Spleen (tissue), 7 donors: ENCODE measurements around the gene CNDP1.

Experiments
- CTCF ChIP-seq, 11 experiments: fragments of 200-600 bp in 7 of 11; fragments of 450-650 bp in 4 of 11; sonication (generic) in 4 of 11; IDR thresholded peaks in 8 of 11; conservative IDR thresholded peaks in 3 of 11; 1 replicate in 7 of 11; 2 replicates in 4 of 11; pipeline versions ENCODE4 v1.4.0 to v1.8.0; 2016 to 2021; ENCODE audit warnings: antibody characterized with exemption in 11 of 11, inconsistent platforms in 4 of 11, mild to moderate bottlenecking in 1 of 11
- POLR2A ChIP-seq, 3 donors: fragments of 450-650 bp; IDR thresholded peaks; one replicate each; pipeline ENCODE4 v1.5.1; 2017; ENCODE audit warnings: antibody characterized with exemption in 3 of 3, mild to moderate bottlenecking in 1 of 3
- POLR2AphosphoS5 ChIP-seq, 3 donors: sonication (generic); formaldehyde crosslinking; IDR thresholded peaks; one replicate each; pipeline ENCODE4 v1.5.1; 2017; ENCODE audit warnings: antibody characterized with exemption in 3 of 3
- donor health status: DM: no; HTN: no; CAD: no; lungs with moderate emphysema.
- donor health status: DM: no; HTN: no; CAD: no.
- donor health status: DM: no; HTN: no; CAD: no.

GRCh38 chr18:74558096-74558495, 23.8 kb downstream of the CNDP1 start:
- no peak for TF ChIP-seq CTCF (IDR thresholded peaks at IDR 0.05 in 8 of 11, conservative IDR thresholded peaks at IDR 0.05 in 3 of 11)
- no peak for TF ChIP-seq POLR2A (IDR thresholded peaks at IDR 0.05)
- no peak for TF ChIP-seq POLR2AphosphoS5 (IDR thresholded peaks at IDR 0.05)
